ENCODE results near the gene NUBP2.

DNA sequence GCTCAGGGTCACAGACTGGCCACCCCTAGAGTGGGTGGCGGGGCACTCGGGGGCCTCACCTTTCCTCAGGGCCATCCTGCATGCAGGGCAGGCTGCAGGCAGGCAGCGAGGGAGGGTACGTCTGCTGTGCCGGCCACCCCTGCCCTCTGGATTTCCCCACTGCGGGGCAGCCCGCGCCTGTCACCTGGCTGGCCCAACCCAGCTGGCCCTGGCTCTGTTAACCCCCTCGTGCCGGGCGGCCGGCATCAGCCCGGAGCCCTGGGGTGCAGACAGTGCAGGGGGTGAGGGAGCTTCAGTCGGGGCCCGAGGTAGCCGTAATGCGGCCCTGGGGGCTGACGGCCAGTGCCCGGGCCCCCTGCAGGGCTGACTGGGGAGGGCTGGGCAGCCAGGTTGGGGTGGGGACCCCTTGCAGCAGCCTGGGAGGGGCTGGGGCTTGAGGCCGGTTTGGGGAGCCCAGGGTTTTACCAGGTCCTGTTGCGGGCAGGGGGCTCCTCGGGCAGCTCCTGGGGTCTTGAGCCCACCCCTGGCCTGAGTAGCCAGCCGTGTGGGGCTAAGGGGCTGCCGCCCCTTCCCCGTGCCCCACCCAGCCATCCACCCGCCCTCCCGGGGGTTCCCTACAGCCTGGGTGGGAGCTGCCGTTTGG lies 10.9 kb downstream of the NUBP2 start, which contains the start of gene IGFALS:
- TF ChIP-seq, protein P1, sequence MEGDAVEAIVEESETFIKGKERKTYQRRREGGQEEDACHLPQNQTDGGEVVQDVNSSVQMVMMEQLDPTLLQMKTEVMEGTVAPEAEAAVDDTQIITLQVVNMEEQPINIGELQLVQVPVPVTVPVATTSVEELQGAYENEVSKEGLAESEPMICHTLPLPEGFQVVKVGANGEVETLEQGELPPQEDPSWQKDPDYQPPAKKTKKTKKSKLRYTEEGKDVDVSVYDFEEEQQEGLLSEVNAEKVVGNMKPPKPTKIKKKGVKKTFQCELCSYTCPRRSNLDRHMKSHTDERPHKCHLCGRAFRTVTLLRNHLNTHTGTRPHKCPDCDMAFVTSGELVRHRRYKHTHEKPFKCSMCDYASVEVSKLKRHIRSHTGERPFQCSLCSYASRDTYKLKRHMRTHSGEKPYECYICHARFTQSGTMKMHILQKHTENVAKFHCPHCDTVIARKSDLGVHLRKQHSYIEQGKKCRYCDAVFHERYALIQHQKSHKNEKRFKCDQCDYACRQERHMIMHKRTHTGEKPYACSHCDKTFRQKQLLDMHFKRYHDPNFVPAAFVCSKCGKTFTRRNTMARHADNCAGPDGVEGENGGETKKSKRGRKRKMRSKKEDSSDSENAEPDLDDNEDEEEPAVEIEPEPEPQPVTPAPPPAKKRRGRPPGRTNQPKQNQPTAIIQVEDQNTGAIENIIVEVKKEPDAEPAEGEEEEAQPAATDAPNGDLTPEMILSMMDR (conservative IDR thresholded peaks at IDR 0.05; ENCODE audit: low read length): no peak
- no peak for TF ChIP-seq EZH2phosphoT487 (IDR thresholded peaks at IDR 0.05; ENCODE audit: borderline replicate concordance)
